HL-60/S4 treated with retinoic acid at 250 ng/mL for 4 days and 3 days (cell line): ENCODE data around the gene C15orf61.

ENCODE experiments used
- in situ Hi-C: fragments of 300-500 bp; cut with MboI; formaldehyde crosslinking; loops from 2 replicates; pipeline ENCODE4 v1.7.0; 2022; ENCODE audit warnings: low sequenced_read_pairs

Gene C15orf61

GRCh38 chr15:67512933-67513714 lies 7.8 kb upstream of the C15orf61 start:
- in situ Hi-C loops, result no loop called here

- in situ Hi-C loops, result no loop called here
Measured at GRCh38 chr15:67515090-67515489, 5.8 kb upstream of the C15orf61 start.

GRCh38 chr15:67515557-67515956 lies 5.4 kb upstream of the C15orf61 start:
- in situ Hi-C loops, result no loop called here

DNA sequence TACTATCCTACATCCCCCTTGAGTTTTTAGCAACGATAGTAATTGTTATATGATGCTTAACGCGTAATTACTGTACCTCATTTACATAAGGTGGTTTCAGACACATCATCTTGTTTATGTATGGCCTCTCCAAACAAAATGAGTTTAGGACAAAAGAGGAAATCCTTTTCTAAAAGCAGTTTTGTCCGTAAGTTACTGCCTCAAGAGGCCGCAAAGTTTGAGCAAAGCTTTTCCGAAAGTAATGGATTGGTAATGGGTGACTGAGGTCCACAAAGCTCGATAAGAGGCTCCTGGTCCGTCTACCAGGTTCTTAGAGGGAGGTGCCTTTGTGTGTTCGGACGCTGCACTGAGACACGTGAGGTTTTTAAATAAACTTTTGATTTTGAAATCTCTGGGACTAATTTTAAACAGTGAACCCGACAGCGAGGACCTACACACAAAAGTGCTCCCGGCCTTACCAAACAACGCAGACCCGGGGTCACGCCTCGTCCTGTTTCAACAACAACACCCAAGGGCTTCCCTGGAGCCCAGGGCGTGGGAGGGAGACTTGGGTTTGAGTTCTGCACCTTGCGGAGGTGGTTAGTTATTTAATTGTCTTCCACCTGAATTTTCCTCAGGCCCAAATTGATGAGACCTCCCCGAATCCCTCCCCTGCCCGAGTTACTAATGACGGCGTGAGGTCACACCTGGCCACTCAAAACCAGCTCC lies 456 bp upstream of the C15orf61 start:
- in situ Hi-C loops, result no loop called here

DNA sequence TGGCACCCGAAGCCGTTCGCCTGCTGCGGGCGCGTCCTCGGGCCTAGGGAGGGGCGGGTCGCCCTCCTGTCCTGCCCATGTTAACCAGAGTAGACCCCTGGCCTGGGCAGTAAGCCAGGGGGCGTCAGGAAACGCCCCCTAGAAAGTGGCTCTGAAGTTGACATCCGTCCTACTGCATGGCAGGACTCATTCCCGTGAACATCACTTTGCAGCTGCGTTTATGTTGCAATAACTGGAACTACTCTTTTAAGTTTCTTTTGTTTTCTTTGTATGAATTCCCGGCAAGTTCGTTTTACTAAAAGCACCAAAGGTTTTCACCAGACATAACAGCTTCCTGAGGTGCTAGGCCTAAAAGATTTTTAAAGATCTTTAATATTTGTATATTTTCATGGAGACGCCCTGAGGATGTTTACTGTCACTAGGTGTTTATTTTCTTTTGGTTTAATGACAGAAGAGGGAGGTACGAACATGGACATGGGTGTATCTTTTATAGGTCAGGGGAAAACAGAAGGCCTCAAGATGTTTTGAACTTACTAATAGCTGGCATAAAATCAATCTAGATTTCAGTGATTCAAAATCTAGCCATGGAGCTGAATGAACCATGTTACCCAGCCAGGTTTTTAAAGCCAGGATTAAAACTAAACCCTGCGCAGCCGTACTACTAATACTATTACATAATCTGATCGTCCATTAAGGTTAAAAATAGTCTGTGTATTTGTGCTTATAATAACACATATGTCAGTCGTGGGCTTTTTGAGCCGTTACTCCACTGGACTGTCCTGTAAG lies 1.0 kb downstream of the C15orf61 start:
- in situ Hi-C loops, result no loop called here

DNA sequence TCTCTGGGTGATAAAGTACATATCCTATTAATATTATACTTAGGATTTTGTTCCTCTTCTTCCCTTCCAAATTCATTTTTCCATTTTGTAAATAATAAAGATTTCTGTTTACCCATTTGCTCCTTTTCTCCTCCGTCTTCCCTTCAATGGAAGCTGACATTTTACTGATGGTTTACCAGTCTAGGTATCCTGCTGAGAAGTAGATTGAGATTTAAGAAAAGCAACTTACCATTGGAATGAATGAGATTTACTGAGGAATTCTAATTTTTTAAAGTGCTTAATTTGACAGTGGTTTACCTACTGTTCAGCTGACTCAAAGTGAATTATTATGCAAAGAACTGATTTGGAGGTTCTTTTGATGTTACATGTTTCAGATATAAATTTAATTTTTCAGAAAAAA lies 2.4 kb downstream of the C15orf61 start:
- in situ Hi-C loops, result no loop called here

DNA sequence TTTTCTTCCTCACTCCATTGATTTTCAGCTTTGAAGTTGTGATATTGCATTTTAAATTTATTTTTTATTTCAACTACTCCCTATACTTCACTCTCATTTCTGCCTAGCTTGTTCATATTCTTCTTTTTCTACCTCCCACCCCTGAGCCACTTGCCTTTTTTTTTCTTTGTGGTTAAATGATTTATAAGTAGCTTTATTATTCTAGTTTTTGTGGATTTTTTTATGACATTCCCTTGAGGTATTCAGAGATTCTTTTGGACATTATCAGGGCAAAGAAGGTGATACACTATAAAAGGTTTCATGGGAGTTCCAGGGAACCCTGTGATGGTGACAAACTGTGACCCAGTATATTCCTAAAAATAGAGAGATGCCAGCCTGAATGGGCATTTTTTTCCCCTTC lies 3.3 kb downstream of the C15orf61 start:
- in situ Hi-C loops, result no loop called here

DNA sequence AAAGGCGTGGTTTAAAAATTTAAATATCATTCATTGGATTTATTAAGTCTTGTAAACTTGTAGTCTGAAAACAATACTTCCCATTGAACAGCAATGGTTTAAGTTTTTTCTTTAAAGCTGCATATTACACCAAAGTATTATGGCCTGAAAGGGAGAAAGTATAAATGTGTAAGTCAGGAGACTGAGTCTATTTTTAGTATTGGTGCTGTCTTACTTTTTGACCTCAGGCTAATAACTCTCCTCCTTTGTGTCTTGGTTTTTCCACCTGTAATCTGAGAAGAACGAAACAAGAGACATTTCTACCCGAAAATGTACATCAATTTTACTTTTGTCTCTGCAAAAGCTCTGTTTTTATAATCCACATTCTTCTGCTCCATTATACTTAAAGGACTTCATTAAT lies 7.6 kb downstream of the C15orf61 start:
- in situ Hi-C loops, result no loop called here

DNA sequence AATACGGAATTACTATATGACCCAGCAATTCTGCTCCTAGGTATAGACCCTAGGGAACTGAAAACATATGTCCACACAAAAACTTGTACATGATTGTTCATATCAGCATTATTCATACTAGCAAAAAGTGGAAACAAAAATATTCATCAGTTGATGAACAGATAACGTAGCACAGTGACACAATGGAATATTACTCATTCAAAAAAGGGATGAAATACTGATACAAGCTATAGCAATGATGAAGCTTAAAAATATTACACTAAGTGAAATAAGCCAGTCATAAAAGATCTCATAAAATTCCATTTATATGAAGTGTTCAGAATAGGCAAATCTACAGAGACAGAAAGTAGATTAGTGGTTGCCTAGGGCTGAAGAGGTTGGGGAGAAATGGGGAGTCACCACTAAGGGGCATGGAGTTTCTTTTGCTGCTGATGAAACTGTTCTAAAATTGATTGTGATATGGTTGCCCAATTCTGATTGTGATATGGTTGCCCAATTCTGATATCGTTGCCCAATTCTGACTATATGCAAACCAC lies 10.5 kb downstream of the C15orf61 start:
- in situ Hi-C loops, result no loop called here

DNA sequence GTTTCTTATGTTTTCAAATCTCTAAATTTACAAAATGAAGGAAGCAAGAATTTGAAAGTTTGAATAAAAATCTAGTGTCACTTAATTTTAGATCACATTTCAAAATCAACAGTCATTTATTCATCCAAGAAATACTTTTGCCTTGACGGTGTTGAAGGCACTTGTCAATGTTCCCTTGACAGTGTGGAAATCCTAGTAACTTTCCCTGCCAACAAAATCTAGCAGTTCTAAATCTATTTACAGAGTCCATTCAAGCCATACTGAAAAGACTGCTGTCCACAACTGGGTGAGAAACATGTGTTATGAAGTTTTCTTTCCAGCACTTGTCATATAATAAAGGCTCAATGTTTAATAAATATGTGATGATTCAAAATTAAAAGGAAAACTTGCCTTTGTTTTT lies 12.9 kb downstream of the C15orf61 start:
- in situ Hi-C loops, result no loop called here

- in situ Hi-C loops, result no loop called here
Measured at GRCh38 chr15:67534360-67534759, 13.4 kb downstream of the C15orf61 start.

DNA sequence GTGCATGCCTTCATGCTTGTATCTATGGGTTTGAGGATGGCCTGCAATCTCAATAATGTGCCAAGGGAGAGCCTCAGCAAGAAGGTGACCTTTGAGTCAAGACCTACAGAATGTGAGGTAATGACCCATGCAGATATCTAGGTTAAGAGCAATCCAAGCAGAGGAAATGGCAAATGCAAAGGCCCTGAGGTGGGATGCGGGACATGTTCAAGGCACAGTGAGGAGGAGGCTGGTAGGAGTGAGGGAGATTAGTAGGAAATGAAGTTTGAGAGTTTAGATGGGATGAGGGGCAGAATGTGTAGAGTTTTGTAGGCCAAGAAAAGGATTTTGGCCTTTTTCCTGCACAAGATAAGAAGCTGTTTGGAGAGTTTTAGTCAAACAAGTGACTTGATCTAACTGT lies 16.8 kb downstream of the C15orf61 start:
- in situ Hi-C loops, result no loop called here

DNA sequence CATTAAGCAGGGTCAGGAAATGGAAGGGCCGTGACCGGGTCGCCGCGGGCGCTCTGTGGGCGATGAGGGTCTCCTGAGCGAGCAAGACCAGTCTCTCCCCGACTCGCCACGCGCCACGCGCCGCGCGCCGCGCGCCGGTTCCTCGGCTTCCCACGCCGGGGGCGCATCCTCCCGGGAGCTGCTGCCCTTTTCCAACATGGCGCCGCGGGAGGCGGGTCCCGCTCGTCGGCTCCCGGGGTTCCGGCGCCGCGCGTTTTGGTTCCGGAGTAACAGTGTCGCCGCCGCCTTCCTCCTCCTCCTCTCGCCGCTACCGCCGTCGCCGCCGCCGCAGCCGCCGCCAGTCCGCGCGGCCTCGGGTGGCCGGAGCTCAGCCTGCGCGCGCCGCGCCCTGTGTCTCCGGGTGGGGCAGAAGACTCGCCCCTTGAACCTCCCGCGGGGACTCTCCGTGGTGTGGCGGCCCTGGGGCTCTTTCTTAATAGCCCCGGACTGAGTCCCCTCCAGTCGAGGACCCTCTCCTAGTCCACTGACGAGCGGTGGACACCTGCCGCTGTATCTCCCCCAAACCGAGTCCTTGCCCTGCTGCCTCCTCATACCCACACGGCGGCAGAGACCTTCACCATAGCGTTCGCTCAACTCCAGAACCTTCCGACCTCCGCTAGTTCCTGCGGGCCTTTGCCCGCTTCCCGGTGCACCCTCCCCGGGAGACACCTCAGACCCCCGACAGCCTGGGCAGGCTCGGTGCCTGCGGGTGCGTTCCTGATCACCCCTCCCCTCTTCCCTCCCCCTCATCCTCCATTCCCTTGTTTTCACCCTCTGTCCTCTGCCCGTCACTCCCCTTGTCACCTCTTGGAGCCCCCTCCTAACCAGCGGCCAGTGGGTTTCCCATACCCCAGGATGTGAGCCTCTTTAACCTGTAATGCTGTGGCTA lies 21.8 kb downstream of the C15orf61 start, which contains the start of gene MAP2K5:
TSS of gene MAP2K5 (plus strand) at position 284 of the 928 bp plus-strand sequence. CDS start at position 917, 633 bp downstream.
- in situ Hi-C loops, result no loop called here

DNA sequence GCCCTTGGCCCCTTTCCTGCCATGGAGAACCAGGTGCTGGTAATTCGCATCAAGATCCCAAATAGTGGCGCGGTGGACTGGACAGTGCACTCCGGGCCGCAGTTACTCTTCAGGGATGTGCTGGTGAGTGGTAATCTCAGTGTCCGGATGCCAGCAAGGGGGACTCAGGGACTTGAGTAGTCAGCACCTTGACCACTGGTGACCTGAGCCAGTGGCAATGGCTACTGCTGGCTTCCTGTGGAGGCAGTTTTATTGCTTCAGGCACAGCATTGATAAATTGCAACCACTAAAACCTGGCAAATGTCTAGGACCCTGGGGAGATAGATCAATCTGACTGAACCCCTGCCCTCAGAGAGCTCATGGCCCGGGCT lies 22.4 kb downstream of the C15orf61 start:
- in situ Hi-C loops, result no loop called here

GRCh38 chr15:67544475-67544874 lies 23.5 kb downstream of the C15orf61 start:
- in situ Hi-C loops, result no loop called here

DNA sequence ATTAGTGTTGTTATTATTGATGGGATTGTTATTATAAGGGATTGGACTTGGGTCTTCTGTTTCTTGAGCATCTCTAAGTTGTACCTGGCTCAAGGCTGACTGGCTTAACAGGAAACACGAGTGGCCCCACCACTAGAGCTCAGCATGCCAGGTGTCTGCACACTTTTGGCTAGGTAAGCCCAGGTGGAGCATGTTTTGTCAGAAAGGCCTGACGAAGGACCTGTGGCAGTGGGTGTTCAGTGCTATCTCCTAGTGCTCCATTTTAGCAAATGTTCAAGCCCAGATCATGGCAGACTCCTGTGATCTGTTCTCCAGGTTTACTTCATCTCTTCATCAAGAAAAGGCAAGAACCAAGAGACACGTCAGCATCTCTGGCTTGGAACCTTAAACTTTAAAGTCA lies 24.9 kb downstream of the C15orf61 start:
- in situ Hi-C loops, result no loop called here

DNA sequence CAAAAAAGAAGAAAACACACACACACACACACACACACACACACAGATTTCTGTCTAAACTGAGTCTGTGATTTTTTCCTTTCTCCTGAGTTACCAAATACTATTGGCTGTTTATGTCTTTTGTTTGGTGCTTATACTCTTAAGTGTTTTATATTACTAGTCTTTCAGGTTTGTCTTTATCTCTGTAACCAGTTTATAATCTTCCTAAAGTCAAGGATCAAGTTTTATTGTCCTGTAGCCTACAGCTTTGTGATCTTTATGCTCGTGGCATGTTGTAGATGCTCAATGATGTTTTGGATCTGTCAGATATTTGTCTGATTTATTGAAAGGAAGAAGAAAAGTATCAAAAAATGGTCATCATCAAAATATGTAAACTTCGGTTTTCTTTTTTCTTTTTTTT lies 26.1 kb downstream of the C15orf61 start:
- in situ Hi-C loops, result no loop called here

DNA sequence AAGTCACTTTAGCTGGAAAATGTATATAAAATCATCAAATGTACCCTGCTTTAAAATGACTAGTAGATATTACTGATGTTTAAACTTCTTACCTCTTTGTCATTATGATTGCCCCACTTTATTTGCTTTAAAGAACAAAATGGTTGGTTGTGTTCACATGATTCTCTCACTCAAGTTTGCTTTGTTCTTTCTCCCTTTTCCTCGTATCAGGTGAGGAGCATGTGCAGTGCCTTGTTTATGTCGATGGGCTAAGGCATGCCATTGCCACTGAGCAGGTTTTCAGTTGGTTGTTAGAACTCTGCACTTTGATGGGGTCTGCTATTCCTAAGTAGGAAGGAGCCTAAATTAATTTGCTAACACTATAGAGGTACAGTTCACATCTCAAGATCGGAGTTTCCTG lies 26.9 kb downstream of the C15orf61 start:
- in situ Hi-C loops, result no loop called here

DNA sequence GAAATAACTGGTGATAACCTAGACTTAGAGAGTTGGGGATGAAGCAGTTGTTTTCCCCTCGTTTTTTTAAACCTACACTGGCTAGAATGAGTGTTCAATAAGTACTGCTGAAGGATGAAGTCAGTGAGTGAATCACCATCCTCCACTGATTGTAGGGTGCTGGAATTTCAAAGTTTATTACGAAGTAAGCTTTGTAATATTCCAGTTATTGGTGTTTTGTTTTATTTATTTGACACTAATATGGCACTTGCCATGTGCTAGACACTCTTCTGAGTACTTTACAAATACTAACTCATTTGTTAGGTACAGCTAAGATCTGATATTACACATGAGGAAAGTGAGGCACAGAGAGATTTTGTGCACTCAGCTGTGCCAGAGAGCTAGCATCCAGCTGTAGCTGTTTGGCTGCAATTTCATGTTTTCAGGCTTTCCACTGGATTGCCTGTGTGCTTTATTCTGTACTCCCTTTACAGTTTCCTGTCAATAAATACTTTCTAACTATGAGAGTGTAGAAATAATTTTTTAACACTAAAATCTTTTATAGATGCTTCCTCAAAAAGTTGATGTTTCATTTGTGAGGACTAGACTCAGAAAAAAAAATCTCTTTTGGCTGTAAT lies 27.4 kb downstream of the C15orf61 start:
- in situ Hi-C loops, result no loop called here
